Body of pancreas (tissue), 4 donors: ENCODE measurements around the gene LMTK2. TPM values are rescaled to one million over a fixed set of nuclear protein-coding genes. Genes with fewer than 3 reads are reported as not detected.
A peak's percentile ranks its signal among the peaks of the same experiment; 100 is the strongest.

Experiments used
- ATAC-seq: fragments of 150-250 bp; one replicate; pipeline ENCODE4 v1.9.1; 2016
- DNase-seq, 4 donors: peaks; one replicate each; pipeline ENCODE4 v3.0.0-alpha.2; 2019
- H3K27ac ChIP-seq, 4 donors: fragments of 200-600 bp; sonication (generic); 1 replicate in 3 of 4; 2 replicates in 1 of 4; pipeline versions ENCODE4 v1.5.1 to v1.6.1; 2016 to 2019; ENCODE audit warnings: mild to moderate bottlenecking in 1 of 4, mixed read lengths in 1 of 4, moderate library complexity in 1 of 4
- H3K27me3 ChIP-seq, 2 donors: fragments of 200-600 bp; sonication (generic); one replicate each; pipeline ENCODE4 v1.6.0; 2016; ENCODE audit warnings: mild to moderate bottlenecking in 1 of 2
- H3K36me3 ChIP-seq, 2 donors: fragments of 200-600 bp; sonication (generic); replicated peaks in 1 of 2; 2 replicates each; pipeline ENCODE4 v1.5.1; 2016; ENCODE audit warnings: low read depth in 2 of 2; ENCODE audit not compliant: insufficient read depth in 1 of 2
- H3K4me1 ChIP-seq: fragments of 200-600 bp; sonication (generic); one replicate; pipeline ENCODE4 v1.6.0; 2016
- H3K4me3 ChIP-seq, 2 donors: fragments of 200-600 bp; sonication (generic); 1 replicate in 1 of 2; 2 replicates in 1 of 2; pipeline ENCODE4 v1.5.1; 2016 to 2019
- H3K9me3 ChIP-seq, 3 donors: fragments of 200-600 bp; sonication (generic); 1 replicate in 2 of 3; 2 replicates in 1 of 3; pipeline ENCODE4 v1.5.1; 2016
- POLR2A ChIP-seq, 3 donors: fragments of 450-650 bp; IDR thresholded peaks; one replicate each; pipeline ENCODE4 v1.6.1; 2016; ENCODE audit warnings: antibody characterized with exemption in 3 of 3, mild to moderate bottlenecking in 2 of 3
- WGBS, 2 donors: methylation state at CpG; one replicate each; pipeline ENCODE4 v1.1.5; 2017; 5-methylcytosine and 5-hydroxymethylcytosine counted together
- intact Hi-C: fragments of 100-400 bp; cut with DNase I; formaldehyde crosslinking; loops from one replicate; pipeline ENCODE4 v1.15.1; 2023
- total RNA-seq, 2 donors: library from RNA; depleted of rRNA; stranded (reverse); fragments of >200 nt; gene quantifications; one replicate each; pipeline ENCODE4 v1.1.0, GENCODE V29; 2016
- TF ChIP-seq, protein P1 (sequence below), 7 experiments: fragments of 450-650 bp in 4 of 7; fragments of 200-600 bp in 3 of 7; sonication (generic) in 3 of 7; IDR thresholded peaks; one replicate each; pipeline ENCODE4 v1.5.1; 2016 to 2019; ENCODE audit warnings: antibody characterized with exemption in 7 of 7

Gene LMTK2
- total RNA-seq, 2 donors from 2014 or later: 19.7 to 23.1 TPM

DNA sequence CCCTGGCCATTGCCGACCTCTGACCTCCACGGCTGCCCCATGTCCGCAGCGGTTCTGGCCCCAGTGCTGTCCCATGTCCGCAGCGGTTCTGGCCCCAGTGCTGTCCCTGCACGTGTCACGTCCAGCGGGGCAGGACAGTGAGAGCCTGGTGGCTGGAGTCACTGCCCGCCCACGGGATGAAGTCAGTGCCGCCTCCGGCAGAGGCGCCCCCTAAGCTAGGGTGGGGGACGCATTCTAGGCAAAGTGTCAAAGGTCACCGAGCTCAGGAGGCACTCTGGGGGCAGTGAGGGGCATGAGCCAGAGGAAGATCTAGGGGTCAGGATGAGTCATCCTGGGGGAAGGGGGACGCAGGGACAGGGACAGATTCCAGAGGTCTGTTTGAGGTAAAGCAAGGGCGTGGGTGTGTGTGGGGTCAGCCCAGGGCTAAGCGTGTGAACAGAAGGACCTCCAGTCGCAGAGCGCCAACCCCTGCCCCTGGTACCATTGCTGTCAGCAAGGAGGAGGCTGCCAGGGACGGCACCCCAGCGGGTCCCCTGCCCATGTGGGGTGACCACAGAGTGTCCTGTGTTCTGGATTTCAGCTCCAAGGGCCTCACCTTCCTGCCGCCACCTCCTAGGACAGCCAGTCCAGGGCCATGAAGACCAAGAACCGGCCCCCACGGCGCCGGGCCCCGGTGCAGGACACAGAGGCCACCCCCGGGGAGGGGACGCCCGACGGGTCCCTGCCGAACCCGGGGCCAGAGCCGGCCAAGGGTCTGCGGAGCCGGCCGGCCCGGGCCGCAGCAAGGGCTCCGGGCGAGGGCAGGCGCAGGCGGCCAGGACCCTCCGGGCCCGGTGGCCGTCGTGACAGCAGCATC lies 105.2 kb downstream of the LMTK2 start:
- no peaks in the 10 kb centered on the region for H3K9me3 ChIP-seq
- intact Hi-C loops: no loop called here
- ATAC-seq: peak; percentile 4

DNA sequence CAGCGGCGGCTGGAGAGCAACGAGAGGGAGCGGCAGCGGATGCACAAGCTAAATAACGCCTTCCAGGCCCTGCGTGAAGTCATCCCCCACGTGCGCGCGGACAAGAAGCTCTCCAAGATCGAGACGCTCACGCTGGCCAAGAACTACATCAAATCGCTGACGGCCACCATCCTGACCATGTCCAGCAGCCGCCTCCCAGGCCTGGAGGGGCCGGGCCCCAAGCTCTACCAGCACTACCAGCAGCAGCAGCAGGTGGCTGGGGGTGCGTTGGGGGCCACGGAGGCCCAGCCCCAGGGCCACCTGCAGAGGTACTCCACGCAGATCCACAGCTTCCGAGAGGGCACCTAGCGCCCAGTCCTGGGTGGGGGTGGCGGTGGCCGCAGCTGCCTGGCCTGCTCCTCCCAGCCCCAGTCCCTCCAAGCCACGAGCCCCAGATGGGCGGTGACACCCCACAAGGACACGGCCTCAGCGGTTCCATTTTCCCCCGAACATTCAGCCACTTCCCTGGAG lies 105.9 kb downstream of the LMTK2 start:
- 42 to 56% methylated on average over 6 to 30 of the region's 30 CpGs for WGBS, 2 donors
- H3K27me3 ChIP-seq: no peaks in the 10 kb centered on the region
- H3K4me3 ChIP-seq: peak overlapping the region; percentile 25 to 78
- peak in 3 of 4 donors; percentile 32 to 44 (median 38) for DNase-seq
- H3K27ac ChIP-seq: peak overlapping the region; percentile 87 to 98 (median 96)
- no peak for ATAC-seq
- intact Hi-C loops: no loop called here
- no peaks in the 10 kb centered on the region for H3K36me3 ChIP-seq
- no peaks in the 10 kb centered on the region for H3K9me3 ChIP-seq
- TF ChIP-seq, protein P1, sequence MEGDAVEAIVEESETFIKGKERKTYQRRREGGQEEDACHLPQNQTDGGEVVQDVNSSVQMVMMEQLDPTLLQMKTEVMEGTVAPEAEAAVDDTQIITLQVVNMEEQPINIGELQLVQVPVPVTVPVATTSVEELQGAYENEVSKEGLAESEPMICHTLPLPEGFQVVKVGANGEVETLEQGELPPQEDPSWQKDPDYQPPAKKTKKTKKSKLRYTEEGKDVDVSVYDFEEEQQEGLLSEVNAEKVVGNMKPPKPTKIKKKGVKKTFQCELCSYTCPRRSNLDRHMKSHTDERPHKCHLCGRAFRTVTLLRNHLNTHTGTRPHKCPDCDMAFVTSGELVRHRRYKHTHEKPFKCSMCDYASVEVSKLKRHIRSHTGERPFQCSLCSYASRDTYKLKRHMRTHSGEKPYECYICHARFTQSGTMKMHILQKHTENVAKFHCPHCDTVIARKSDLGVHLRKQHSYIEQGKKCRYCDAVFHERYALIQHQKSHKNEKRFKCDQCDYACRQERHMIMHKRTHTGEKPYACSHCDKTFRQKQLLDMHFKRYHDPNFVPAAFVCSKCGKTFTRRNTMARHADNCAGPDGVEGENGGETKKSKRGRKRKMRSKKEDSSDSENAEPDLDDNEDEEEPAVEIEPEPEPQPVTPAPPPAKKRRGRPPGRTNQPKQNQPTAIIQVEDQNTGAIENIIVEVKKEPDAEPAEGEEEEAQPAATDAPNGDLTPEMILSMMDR (IDR thresholded peaks at IDR 0.05): no peak
- no peak for TF ChIP-seq POLR2A (IDR thresholded peaks at IDR 0.05)
- H3K4me1 ChIP-seq: peaks cover 42% of the 10 kb centered on the region

More for the DNA sequence above, 105.2 kb downstream of the LMTK2 start:
- peak; percentile 58 to 61 (median 60) for DNase-seq
- WGBS, 2 donors: 6 to 39% methylated on average over 7 to 49 of the region's 49 CpGs
- Histone ChIP-seq H3K36me3 (peaks cover 0 to 2% of the 10 kb centered on the region in 2 donors), H3K27ac (peak overlapping the region; percentile 87 to 98 (median 96)), H3K4me3 (peak overlapping the region; percentile 25 to 78), H3K27me3 (no peaks in the 10 kb centered on the region), H3K4me1 (peaks cover 35% of the 10 kb centered on the region)
- TF ChIP-seq, protein P1 (IDR thresholded peaks at IDR 0.05): no peak
- TF ChIP-seq POLR2A (IDR thresholded peaks at IDR 0.05): peak in 2 of 3 donors; percentile 58 to 70

DNA sequence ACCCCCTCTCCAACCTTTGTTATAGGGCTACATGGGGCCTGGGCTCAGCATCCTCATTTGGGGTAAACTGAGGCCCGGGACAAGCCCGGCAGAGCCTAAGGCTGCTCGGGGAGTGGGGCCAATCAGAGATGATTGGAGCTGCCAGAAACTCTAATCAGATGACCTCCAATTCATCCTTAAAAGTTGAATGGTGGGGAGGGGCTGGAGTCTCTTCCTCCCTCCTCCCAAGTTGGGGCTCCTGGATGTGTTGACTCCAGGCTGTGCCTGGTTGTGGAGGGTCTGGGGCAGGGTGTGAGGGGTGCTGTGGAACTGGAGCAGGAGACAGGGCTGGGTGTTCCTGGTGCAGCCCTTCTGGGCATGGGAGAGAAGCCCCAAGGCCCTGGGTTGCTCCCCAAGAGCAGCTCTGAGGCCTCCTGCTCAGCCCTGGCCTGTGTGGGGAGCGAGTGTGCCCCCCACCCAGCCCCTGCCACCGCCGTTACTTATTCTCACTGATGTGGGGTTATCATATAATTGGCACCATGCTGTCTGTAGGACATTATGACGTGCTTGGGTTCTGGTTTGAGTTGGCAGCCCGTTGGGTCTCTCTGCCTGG lies 106.7 kb downstream of the LMTK2 start:
- H3K4me1 ChIP-seq: peaks cover 50% of the 10 kb centered on the region
- peak overlapping the region; percentile 27 to 78 for H3K4me3 ChIP-seq
- ATAC-seq: no peak
- no peaks in the 10 kb centered on the region for H3K9me3 ChIP-seq
- peak overlapping the region; percentile 87 to 98 (median 96) for H3K27ac ChIP-seq
- H3K36me3 ChIP-seq: no peaks in the 10 kb centered on the region
- no peaks in the 10 kb centered on the region for H3K27me3 ChIP-seq
- intact Hi-C loops: no loop called here
- TF ChIP-seq POLR2A (IDR thresholded peaks at IDR 0.05): no peak
- TF ChIP-seq, protein P1 (IDR thresholded peaks at IDR 0.05): no peak
- DNase-seq: no peak
- 43 to 64% methylated on average over 6 to 8 of the region's 8 CpGs for WGBS, 2 donors

DNA sequence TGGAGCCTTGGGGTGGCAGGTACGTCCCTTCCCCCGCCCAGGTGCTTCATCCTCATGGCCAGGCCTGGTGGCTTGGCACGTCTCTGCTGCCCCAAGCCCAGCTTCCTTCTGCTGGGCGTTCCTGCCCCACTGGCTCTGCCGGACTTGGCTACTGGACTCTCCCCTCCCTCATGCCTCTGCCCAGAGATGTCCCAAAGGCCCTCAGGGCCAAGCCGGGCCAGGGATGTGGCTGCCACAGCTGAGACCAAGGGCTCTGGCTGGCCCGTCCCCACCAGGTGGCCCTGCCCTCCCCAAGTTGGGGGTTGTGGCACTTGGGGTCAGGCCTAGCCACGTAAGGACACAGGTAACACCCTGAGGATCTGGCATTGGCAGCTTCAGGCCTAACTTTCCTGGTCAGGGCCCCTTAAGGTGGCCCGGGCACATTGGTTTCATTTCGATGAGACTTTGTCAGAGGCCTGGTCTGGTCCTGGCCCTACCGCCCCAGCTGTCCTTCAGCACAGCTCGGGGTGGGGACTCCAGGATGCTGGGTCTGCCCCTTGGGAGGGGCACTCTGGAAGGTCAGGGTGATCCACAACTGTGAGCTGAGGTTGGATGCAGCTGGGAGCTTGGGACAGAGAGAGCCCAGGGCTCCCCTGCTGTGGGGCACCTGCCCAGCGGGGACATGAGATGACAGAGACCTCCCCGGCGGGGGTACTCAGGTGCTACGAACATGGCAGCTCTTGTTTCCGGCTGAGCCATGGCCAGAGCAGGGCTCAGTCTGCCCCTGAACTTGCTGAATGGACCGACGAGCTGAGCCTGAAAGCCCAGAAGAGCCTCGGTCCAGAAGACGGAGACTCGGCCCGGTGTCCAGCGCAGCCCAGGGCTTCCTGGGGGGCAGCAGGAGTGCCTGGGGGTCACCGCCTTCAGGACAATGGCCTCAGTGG lies 107.5 kb downstream of the LMTK2 start:
- peak; percentile 78 to 88 (median 82) for DNase-seq
- H3K36me3 ChIP-seq: no peaks in the 10 kb centered on the region
- no peaks in the 10 kb centered on the region for H3K9me3 ChIP-seq
- peak overlapping the region; percentile 27 to 78 for H3K4me3 ChIP-seq
- H3K27ac ChIP-seq: peak overlapping the region; percentile 87 to 98 (median 96)
- ATAC-seq: peak; percentile 10
- intact Hi-C loops: no loop called here
- H3K27me3 ChIP-seq: no peaks in the 10 kb centered on the region
- peaks cover 56% of the 10 kb centered on the region for H3K4me1 ChIP-seq
- TF ChIP-seq, protein P1 (IDR thresholded peaks at IDR 0.05): peak in 1 of 7 experiments; percentile 15
- peak; percentile 59 to 80 (median 75) for TF ChIP-seq POLR2A (IDR thresholded peaks at IDR 0.05)
- WGBS, 2 donors: 23 to 50% methylated on average over 10 to 25 of the region's 25 CpGs
